HG03342 (cell line): ENCODE results near the gene OR6V1.
"Not testable (repeated sequence)": the region's sequence is repeated elsewhere in the genome, so short reads cannot be mapped to it uniquely, and the experiment has no call there.

Experiments
- ATAC-seq: cut with Tn5 transposase; IDR thresholded peaks from one replicate; pipeline ENCODE4 v1.9.1; 2021; ENCODE audit warnings: mild to moderate bottlenecking, moderate library complexity; ENCODE audit not compliant: unreplicated experiment

Gene OR6V1

DNA sequence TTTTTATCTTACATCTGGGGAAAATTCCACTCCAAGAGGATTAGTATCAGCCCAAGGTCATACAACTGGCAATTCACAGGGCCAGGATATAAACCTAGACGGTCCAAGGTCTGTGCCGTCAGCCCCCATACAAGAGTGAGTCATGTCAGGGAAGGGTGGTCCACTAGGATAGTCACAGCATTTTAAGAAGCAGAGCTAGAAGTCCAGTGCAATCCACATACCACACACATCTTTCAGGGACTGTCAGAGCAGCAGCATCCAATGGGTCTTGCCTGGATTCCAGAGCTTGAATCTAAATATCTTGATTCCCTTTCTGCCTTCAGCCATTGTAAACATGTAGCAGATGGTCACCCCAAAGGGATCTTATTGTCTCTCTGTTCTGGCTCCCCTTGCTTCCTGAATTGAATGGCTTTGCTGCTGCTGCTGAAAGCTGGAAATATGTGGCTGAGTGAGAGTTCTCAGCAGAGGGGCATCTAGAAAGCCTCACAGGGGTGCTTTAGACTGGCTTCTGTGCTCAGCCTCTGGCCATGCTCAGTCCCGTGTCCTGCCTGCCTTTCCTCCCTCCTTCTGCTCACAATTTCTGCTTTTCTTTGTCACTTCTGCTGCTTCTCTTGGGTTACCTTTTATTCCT, 9.9 kb upstream of the OR6V1 start:
- ATAC-seq, result no peak

DNA sequence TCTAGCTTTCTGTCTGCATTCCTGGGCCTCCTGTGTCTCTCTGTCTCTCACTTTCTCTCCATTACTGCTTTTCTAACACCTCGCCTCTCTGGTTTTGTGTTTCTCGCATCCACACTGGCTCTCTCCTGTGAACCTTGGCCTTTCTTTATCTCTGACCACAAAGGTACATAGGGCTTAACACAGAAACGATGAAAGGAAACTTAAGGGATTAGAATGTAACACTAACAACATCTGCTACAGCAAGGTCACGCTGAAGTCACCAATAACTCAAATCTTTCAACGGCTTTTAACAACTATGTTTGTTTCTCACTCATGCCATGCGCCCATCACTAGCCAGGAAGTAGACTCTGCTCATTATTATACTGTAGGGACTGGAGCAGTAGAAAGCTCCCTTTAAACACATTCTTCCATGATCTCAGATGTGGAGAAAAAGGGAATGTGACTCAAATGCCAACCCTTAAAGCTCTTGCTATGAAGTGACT, 9.3 kb upstream of the OR6V1 start:
- no peak for ATAC-seq

DNA sequence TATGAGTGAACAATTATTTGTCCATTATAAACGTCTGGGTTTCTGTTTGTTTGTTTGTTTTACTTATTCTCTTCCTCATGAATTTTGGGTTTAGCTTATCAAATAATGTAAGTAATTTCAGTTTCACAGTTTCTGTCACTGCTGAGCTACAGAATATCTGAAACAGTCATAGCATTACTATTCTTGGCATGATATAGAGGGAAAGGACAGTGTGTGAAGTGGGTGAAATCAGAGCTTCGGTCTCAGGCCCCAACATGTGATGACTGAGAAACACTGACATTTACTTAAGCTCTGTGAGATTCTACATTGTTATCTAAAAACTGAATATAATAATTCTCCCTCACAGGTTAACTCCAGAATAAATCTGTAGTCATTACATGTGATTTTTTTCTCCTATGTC, 8.8 kb upstream of the OR6V1 start:
- no peak for ATAC-seq

DNA sequence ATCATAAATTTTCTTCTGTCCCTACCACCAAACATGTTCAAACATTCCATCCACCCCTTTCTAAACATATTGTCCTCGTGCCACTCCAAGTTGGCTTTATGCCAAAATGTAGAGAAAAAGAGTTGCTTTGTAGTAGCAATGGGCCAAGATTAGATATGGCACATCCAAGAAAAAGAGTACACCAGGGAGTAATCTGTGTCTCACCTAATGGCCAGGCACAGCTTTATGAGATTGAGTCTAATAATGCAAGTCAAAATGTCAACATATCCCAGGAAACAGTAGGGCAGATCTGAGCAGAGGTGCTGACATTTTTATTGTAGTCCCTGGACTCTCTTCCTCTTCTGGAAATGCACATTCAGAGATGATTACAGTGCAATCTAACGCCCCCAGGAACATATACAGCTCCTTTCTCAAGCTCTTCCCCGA, 5.7 kb upstream of the OR6V1 start:
- ATAC-seq, result no peak

DNA sequence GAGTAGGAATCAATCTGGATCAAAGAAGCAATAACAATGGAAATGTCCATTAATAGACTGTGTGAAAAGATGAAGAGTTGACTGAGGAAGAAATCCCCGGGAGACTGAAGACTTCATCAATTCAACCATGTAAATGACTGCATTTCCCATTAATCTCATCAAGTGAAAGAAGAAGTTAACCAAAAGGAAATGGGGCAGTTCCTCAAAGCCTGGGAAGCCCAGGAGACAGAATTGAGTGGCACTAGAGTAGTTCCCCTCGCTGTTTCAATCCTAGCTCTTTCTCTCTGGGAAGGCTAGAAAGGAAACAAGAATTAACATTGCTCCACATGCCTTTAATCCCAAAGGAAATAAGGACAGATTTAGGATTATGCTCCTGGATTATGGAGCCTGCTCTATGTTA, 4.8 kb upstream of the OR6V1 start:
- ATAC-seq, result no peak

DNA sequence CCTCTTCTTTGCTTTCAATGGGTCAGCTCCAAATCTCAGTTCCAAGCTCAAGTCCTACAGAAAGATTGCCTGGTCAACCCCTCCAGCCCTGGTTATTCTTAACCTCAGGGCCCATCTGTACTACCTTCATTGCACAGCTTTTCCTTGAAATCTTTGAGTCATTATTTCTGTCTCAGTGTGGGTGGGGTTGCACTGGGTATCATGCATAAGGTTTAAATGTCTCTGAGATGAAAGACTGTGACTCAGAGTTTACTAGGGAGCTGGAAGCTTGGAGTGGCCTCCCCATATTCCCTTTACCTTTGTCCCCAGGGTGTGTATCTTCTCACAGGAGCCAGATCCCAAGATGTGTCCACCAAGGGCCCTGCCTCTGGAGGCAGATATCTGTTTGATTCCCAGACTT, 3.3 kb upstream of the OR6V1 start:
- no peak for ATAC-seq

DNA sequence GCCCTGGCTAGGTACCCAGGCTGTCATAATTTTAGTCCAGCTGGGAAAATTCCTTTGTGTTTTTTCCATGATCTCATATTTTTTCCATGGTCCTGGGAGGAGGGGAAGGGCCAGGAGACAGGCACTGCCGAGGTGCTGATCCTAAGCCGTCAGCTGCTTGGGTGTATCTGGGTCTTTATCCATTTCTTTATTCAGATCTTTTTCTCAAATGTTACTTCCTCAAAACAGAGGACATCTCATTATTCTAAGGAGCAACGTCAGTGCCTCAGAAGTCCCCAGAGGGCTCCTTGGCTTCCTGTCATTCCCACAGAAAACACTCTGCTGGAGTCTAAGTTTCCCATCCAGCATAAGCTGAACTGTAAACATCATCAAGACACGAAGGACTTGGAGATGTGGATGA, 2.8 kb upstream of the OR6V1 start:
- no peak for ATAC-seq

DNA sequence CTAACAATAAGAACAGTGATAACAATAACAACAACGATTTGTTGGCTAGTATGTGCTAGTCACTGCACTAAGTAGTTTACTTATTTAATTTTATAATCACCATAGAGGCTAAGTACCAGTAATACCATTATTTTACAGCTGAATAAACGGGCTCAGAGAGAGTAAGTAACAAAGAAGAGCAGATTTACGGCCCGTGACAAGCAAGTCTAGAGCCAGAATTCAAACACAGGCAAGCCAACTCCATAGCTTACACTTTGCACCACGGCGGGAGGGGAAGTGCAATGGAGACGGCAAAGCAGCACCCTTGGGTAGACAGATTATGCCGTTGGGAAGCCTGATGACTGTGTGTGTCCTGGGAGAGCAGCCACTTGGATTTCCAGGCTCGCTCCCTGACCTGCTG, 1.2 kb upstream of the OR6V1 start:
- no peak for ATAC-seq

DNA sequence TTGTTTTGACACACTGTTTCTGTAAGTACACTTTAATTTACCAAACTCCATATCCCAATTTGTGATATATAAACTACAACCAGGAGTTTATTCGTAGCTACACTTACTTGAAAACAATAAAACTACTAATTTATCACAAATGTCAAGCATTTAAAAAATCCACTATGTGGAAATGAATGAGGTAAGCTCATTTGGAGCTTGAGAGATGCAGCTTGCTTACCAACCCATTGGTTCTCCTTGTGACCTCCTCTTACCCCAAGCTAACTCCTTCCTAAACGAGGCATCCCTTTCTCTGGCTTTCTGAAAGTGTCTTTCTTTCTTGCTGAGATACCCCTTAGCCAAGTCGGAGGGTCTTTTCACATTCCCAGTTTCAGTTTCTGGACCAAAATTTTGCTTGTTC, 2.5 kb downstream of the OR6V1 start:
- no peak for ATAC-seq

DNA sequence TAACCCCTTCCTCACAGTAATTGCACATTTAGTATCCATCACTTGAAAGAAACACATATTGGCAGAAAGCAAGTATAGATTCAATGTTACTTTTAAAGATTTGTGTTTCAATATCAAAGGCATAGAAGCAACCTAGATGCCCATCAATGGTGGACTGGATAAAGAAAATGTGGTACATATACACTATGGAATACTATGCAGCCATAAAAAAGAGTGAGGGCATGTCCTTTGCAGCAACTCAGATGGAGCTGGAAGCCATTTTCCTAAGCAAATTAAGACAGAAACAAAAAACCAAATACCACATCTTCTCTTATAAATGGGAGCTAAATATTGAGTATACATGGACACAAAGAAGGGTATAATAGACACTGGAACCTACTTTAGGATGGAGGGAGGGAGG, 3.6 kb downstream of the OR6V1 start:
- no peak for ATAC-seq

DNA sequence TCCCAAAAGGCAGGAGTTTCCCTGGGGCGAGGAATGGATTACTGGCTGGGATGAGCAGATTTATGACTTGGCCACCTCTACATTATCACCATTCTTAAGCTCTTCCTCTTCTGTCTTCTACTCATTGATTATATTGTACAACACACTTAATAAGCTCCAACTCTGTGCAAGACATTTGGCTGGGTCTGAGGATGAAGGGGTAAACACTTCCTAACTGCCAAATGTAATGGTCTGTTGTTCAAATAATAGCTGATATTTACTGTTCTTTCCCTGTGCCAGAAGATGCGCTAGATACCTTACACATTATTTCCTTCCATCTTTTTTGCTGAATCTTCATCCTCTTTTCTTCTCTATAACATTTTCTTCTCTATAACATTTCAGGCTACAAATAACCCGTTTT, 11.6 kb downstream of the OR6V1 start:
- ATAC-seq, result no peak

DNA sequence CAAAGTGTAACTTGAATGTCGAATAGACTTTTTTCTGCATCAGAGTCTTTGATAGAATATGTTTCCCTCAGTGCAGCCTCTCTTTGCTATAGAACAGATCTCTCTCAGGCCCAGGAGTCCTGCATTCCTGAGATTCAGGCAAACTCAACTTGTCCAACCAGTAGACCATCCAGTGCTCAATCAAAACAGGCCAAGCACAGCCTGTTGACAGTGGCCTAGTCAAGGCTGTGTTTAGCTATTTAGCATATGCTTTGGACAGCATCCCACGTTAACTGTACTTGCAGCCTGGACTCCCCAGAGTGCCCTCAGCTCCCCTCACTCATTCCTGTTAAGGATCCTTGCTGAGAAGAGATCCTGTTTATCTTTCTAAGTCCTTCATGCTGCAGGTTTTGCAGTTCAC, 16.3 kb downstream of the OR6V1 start:
- no peak for ATAC-seq

DNA sequence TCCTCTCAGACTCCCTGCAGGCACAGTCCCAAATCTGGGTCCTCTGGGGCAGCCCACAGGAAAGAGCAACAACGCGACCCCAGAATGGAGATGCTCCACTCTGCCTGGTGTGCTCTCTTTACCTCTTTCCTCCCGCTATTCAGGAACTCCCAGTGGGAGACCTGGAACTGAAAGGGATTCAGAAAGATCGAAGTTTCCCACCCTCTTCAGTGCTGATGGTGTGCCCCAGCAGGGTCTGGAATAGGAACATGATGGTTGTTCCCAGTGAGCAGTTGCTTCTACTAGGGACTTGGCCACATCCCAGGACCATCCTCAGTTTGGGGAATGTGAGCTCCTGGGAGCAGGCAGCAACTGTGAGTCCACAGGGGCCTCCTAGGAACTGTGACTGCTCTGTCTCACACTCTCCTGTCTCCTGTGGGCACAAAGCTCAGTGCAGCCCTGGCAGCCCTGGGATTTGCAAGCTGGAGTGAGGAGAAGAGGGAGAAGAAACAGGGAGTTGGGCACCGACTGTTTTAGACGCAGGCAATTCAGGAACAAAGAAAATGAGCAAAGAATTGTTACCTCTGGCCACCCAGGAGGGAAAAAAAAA, 17.9 kb downstream of the OR6V1 start:
- ATAC-seq, result no peak

DNA sequence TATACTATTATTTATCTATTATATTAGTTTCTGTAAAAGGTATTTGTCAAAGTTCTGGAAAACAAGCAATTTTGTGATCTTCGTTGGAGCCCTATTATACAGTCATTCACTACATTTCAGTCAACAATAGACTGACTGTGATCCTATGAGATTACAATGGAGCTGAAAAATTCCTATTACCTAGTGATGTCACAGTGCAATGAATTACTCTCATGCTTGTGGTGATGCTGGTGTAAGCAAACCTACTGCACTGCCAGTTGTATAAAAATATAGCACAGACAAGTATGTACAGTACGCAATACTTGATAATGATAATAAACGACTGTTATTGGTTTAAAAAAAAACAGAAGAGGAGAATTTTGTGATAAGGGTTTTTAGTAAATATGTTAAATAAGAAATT, 21.4 kb downstream of the OR6V1 start:
- ATAC-seq, result no peak

DNA sequence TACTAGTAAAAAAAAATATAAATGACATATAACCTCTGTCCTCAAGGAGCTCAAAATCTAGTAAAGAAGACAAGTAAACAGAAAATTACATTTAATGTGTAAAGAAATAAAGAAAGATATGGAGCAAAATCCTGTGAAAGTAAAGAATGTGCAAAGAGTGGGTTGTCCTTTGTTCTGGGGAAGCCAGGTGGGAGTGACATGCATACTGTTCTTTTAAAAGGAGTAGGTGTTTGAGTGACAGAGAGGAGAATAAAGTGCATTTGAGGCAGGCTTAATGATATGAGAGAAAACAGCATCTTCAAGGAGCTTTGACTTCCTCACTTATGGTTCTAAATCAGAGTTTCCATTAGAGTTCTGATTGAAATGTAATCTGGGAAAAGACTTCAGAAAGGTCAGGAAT, 22.0 kb downstream of the OR6V1 start:
- no peak for ATAC-seq

DNA sequence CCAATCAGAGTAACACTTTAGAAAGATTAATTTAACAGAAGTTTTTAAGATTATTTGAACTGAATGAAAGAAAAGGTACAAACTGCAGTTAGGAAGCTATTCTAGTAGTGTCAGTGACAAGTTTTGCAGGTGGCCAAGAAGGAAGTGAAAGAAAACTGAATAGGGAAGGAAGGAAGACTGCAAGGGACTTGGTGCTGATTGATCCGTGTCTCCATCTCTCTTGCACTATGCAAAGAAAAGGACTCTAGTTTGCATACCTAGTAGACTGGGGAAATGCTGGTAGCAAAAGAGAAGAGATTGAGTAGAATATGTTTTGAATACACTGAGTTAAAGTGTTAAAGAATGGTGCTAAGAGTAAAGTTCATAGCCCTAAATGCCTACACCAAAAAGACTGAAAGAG, 33.0 kb downstream of the OR6V1 start:
- peak; percentile 84 for ATAC-seq

DNA sequence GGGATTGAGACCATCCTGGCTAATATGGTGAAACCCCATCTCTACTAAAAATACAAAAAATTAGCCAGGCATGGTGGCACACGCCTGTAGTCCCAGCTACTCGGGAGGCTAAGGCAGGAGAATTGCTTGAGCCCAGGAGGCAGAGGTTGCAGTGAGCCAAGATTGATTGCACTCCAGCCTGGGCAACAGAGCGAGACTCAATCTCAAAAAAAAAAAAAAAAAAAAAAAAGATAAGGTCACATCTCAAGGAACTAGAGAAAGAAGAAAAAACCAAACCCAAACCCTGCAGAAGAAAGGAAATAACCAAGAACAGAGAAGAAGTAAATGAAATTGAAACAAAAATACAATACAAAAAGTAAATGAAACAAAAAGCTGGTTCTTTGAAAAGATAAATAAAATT, 33.5 kb downstream of the OR6V1 start:
- ATAC-seq, result peak; percentile 4

DNA sequence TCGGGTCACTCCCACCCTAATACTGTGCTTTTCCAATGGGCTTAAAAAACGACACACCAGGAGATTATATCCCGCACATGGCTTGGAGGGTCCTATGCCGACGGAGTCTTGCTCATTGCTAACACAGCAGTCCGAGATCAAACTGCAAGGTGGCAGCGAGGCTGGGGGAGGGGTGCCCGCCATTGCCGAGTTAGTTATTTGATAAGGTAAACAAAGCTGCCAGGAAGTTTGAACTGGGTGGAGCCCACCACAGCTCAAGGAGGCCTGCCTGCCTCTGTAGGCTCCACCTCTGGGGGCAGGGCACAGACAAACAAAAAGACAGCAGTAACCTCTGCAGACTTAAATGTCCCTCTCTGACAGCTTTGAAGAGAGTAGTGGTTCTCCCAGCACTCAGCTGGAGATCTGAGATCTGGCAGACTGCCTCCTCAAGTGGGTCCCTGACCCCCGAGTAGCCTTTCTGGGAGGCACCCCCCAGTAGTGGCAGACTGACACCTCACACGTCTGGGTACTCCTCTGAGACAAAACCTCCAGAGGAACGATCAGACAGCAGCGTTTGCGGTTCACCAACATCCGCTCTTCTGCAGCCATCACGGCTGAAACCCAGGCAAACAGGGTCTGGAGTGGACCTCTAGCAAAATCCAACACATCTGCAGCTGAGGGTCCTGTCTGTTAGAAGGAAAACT, 36.5 kb downstream of the OR6V1 start:
- ATAC-seq, result not testable (repeated sequence)

DNA sequence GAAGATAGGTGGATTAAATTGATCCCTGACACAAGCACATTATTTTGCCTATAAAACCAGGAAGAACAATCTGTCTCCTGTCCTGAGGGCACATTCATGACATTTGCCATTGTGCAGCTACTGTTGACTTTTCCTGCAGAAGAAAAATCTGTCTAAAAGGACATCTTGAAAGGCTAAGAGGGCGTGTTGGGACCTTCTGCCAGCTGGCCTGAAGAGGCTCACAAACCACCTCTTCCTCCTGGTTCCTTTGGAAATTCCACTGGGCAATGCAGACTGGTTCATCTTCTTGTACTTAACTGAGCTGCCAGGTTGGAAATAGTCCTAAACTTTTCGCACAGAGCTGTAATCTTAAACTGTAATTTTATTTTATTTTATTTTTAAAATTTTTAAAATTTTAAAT, 44.0 kb downstream of the OR6V1 start:
- ATAC-seq, result no peak

DNA sequence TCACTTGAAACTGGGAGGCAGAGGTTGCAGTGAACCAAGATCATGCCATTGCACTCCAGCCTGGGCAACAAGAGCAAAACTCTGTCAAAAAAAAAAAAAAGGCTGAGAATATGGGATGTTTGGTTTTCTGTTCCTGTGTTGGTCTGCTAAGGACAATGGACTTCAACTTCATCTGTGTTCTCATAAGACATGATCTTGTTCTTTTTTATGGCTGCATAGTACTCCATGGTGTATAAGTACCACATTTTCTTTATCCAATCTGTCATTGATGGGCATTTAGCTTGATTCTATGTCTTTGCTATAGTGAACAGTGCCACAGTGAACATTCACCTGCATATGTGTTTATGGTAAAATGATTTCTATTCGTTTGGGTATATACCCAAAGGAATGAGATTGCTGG, 47.4 kb downstream of the OR6V1 start:
- ATAC-seq, result not testable (repeated sequence)
